ENCODE measurements around the gene PRCC. TPM values are rescaled to one million over a fixed set of nuclear protein-coding genes. Genes with fewer than 3 reads are reported as not detected.

PRCC gene
- total RNA-seq, 4 donors from 2014 or later, result 22.7 to 71.9 (median 29.1) TPM

- DNase-seq, result no peak
- H3K27me3 ChIP-seq, result peaks cover 4 to 8% of the 10 kb centered on the region in 2 donors
Observed at GRCh38 chr1:156848461-156849150, 81.3 kb downstream of the PRCC start.

GRCh38 chr1:156849151-156849496 lies 81.8 kb downstream of the PRCC start:
- no peak overlapping the region for H3K4me3 ChIP-seq
- intact Hi-C loops (cut with DNase I; ENCODE audit: low total_unique reads), result no loop called here
- H3K27me3 ChIP-seq, result peaks cover 4 to 8% of the 10 kb centered on the region in 2 donors

More at GRCh38 chr1:156848461-156849150, 81.3 kb downstream of the PRCC start:
- H3K27ac ChIP-seq, result no peak overlapping the region
- H3K4me3 ChIP-seq, result no peak overlapping the region
- H3K4me1 ChIP-seq, result no peaks in the 10 kb centered on the region
- TF ChIP-seq CTCF (IDR thresholded peaks at IDR 0.05), result no peak
- no peak for TF ChIP-seq POLR2A (IDR thresholded peaks at IDR 0.05)
- no peaks in the 10 kb centered on the region for H3K36me3 ChIP-seq
- no peaks in the 10 kb centered on the region for H3K9me3 ChIP-seq
- intact Hi-C loops (cut with DNase I; ENCODE audit: low total_unique reads), result no loop called here

More at GRCh38 chr1:156849151-156849496, 81.8 kb downstream of the PRCC start:
- Histone ChIP-seq H3K9me3 (no peaks in the 10 kb centered on the region), H3K4me1 (no peaks in the 10 kb centered on the region), H3K36me3 (no peaks in the 10 kb centered on the region), H3K27ac (no peak overlapping the region)
- DNase-seq, result no peak
- TF ChIP-seq CTCF (IDR thresholded peaks at IDR 0.05) (no peak), POLR2A (IDR thresholded peaks at IDR 0.05) (no peak)

Other genes with a start within 250 kb of the PRCC start
- gene IQGAP3, start 195.0 kb upstream of the PRCC start, total RNA-seq, result 10 to 100 TPM in 1 of 4 donors, under 1 TPM in 1, not detected in 2; 0.09 to 13.2 TPM
- not detected for gene TTC24, start 187.8 kb upstream of the PRCC start, total RNA-seq
- 10 to 100 TPM; 39.5 to 74.4 (median 52.2) TPM for gene NAXE, start 175.8 kb upstream of the PRCC start, total RNA-seq
- 10 to 100 TPM in 3 of 4 donors, 1 to 10 TPM in 1; 2.3 to 31.6 (median 19.8) TPM for gene GPATCH4, start 166.1 kb upstream of the PRCC start, total RNA-seq
- 1 to 10 TPM in 1 of 4 donors, under 1 TPM in 1, not detected in 2; 0.77 to 3.9 TPM for gene HAPLN2, start 148.1 kb upstream of the PRCC start, total RNA-seq
- 1 to 10 TPM in 3 of 4 donors, not detected in 1; 2.3 to 3.0 (median 2.8) TPM for gene BCAN, start 125.4 kb upstream of the PRCC start, total RNA-seq
- gene NES, start 90.1 kb upstream of the PRCC start, total RNA-seq, result 10 to 100 TPM in 3 of 4 donors, 1 to 10 TPM in 1; 9.7 to 70.9 (median 34.5) TPM
- 10 to 100 TPM in 3 of 4 donors, not detected in 1; 11.0 to 71.5 (median 14.3) TPM for gene CRABP2, start 62.0 kb upstream of the PRCC start, total RNA-seq
- gene METTL25B, start 39.1 kb upstream of the PRCC start, total RNA-seq, result 10 to 100 TPM in 3 of 4 donors, 1 to 10 TPM in 1; 3.5 to 69.7 (median 29.4) TPM
- 10 to 100 TPM in 2 of 4 donors, 1 to 10 TPM in 2; 3.6 to 24.8 (median 10.2) TPM for gene ISG20L2, start 38.8 kb upstream of the PRCC start, total RNA-seq
- 10 to 100 TPM in 3 of 4 donors, 1 to 10 TPM in 1; 8.2 to 58.5 (median 23.8) TPM for gene MRPL24, start 26.4 kb upstream of the PRCC start, total RNA-seq
- 100 to 1,000 TPM in 2 of 4 donors, 10 to 100 TPM in 2; 41.2 to 150 (median 73.7) TPM for gene HDGF, start 15.9 kb upstream of the PRCC start, total RNA-seq
- 1 to 10 TPM in 1 of 4 donors, not detected in 3; 6.0 TPM for gene SH2D2A, start 49.3 kb downstream of the PRCC start, total RNA-seq
- gene INSRR, start 91.6 kb downstream of the PRCC start, total RNA-seq, result 1 to 10 TPM in 1 of 4 donors, not detected in 3; 1.2 TPM
- 10 to 100 TPM in 1 of 4 donors, 1 to 10 TPM in 1, under 1 TPM in 2; 0.35 to 19.2 (median 3.6) TPM for gene NTRK1, start 93.3 kb downstream of the PRCC start, total RNA-seq
- gene PEAR1, start 126.2 kb downstream of the PRCC start, total RNA-seq, result 10 to 100 TPM in 3 of 4 donors, 1 to 10 TPM in 1; 7.4 to 41.8 (median 17.9) TPM
- gene LRRC71, start 153.1 kb downstream of the PRCC start, total RNA-seq, result 1 to 10 TPM in 1 of 4 donors, under 1 TPM in 2, not detected in 1; 0.48 to 3.8 (median 0.91) TPM

Data from uterus (tissue), 4 donors.